AG09309 (cell line): ENCODE measurements around the gene TMEM259.

Experiments
- DNase-seq: peaks from one replicate; pipeline ENCODE4 v3.0.0-alpha.2; 2010; ENCODE audit warnings: low read depth
- H3K4me3 ChIP-seq: 2 replicates; pipeline ENCODE4 v1.5.1; 2011; ENCODE audit warnings: mild to moderate bottlenecking, low read depth, low read length, moderate library complexity; ENCODE audit not compliant: control insufficient read depth
- CTCF ChIP-seq: IDR thresholded peaks from 2 replicates; pipeline ENCODE4 v1.5.1; 2011; ENCODE audit warnings: mild to moderate bottlenecking, low read depth, low read length, inconsistent platforms; ENCODE audit not compliant: insufficient read depth, control insufficient read depth; ENCODE audit errors: missing control alignments

The TMEM259 gene

GRCh38 chr19:1039646-1040475, 18.9 kb upstream of the TMEM259 start, which contains the start of gene ABCA7:
Gene ABCA7 (plus strand): TSS chr19:1040107. CDS start chr19:1041362, 1,255 bp downstream.
- no peak for TF ChIP-seq CTCF
- H3K4me3 ChIP-seq: peak within 1 kb of the TSS; percentile 54
- peak; percentile 91 for DNase-seq

- H3K4me3 ChIP-seq: no peak overlapping the region
- no peak for DNase-seq
- TF ChIP-seq CTCF: no peak
These were observed 18.2 kb upstream of the TMEM259 start for GRCh38 chr19:1038978-1039645.

- no peak overlapping the region for H3K4me3 ChIP-seq
- no peak for DNase-seq
- no peak for TF ChIP-seq CTCF
These were observed 16.7 kb upstream of the TMEM259 start for GRCh38 chr19:1037621-1038064.

- no peak overlapping the region for H3K4me3 ChIP-seq
- TF ChIP-seq CTCF: no peak
- no peak for DNase-seq
These were observed 15.2 kb upstream of the TMEM259 start for GRCh38 chr19:1035998-1036621.

GRCh38 chr19:1032264-1032867, 11.4 kb upstream of the TMEM259 start:
- H3K4me3 ChIP-seq: no peak overlapping the region
- DNase-seq: no peak
- no peak for TF ChIP-seq CTCF
